Adipocyte (in vitro differentiated cells): Measurements from ENCODE around the gene CTNNBL1.

Experiments
- DNase-seq: peaks from one replicate; pipeline ENCODE4 v3.0.0-alpha.2; 2015; ENCODE audit warnings: low read depth
- H3K27me3 ChIP-seq: replicated peaks from 2 replicates; pipeline ENCODE4 v1.7.0; 2013; ENCODE audit warnings: mild to moderate bottlenecking, low read length, moderate library complexity; ENCODE audit not compliant: control insufficient read depth, insufficient read depth
- H3K36me3 ChIP-seq: 2 replicates; pipeline ENCODE4 v1.7.0; 2013; ENCODE audit warnings: low read length, mild to moderate bottlenecking, moderate library complexity; ENCODE audit not compliant: control insufficient read depth, insufficient read depth, severe bottlenecking
- H3K4me1 ChIP-seq: 2 replicates; pipeline ENCODE4 v1.7.0; 2013; ENCODE audit warnings: mild to moderate bottlenecking, low read length, moderate library complexity; ENCODE audit not compliant: control insufficient read depth, insufficient read depth
- H3K4me3 ChIP-seq: 2 replicates; pipeline ENCODE4 v1.7.0; 2013; ENCODE audit warnings: mild to moderate bottlenecking, low read length, moderate library complexity
- H3K9ac ChIP-seq: 2 replicates; pipeline ENCODE4 v1.7.0; 2013; ENCODE audit warnings: mild to moderate bottlenecking, low read length, moderate library complexity
- H3K9me3 ChIP-seq: 2 replicates; pipeline ENCODE4 v1.7.0; 2013; ENCODE audit warnings: mild to moderate bottlenecking, low read length, moderate library complexity; ENCODE audit not compliant: control insufficient read depth

Gene CTNNBL1

DNA sequence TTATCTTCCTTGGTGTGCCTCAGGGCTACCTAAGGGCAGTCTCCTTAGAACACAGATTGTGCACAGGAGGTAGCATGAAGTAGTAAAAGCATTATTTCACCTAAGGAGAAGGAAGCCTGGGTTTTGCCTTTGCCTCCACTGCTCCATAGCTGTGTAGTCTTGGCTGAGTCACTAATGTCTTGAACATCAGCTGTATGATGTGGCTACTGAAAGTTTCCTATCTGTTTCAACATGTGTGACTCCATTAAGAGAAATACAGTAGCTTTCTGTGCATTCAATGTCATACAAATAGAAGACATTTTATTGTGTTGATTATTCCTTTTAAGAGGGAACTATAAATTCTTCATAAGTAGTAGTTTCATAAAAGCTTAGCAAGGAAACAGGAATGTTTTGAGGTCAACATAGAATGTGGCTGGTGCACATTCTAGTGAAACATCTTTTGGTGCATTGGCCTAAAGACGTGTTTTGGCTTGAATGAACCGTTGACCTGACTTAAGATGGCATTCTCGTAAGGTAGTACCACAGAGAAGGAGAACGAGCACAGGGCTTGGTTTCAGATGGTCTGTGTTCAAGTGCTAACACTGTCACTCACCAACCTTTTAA is 70.6 kb downstream of the CTNNBL1 start:
- Histone ChIP-seq H3K9ac (no peak overlapping the region), H3K4me3 (no peak overlapping the region)
- no peak for DNase-seq

DNA sequence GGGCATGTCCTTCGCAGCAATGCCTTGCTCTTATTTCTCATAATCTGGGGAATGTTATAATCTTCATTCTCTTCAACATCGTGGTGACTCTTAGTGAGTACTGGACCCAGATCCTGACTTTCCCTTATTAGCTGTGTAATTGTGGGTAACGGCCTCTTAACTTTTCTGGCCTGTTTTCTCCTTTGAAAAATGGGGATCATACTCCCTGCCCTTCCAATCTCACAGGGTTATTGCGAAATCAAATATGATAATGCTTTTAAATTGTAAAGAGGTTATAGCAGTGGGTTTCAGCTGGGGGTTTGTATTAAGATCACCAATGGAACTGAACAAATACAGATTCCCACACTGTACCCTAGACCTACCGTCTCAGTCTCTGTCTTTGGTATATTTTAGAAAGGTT is 77.1 kb downstream of the CTNNBL1 start:
- no peaks in the 10 kb centered on the region for H3K4me1 ChIP-seq
- no peak overlapping the region for H3K9ac ChIP-seq
- H3K4me3 ChIP-seq: no peak overlapping the region
- DNase-seq: no peak
- H3K27me3 ChIP-seq: no peaks in the 10 kb centered on the region
- H3K36me3 ChIP-seq: peaks cover 13% of the 10 kb centered on the region
- no peaks in the 10 kb centered on the region for H3K9me3 ChIP-seq

More for the DNA sequence above, 70.6 kb downstream of the CTNNBL1 start:
- peaks cover 18% of the 10 kb centered on the region for H3K36me3 ChIP-seq
- peaks cover 3% of the 10 kb centered on the region for H3K4me1 ChIP-seq
- no peaks in the 10 kb centered on the region for H3K9me3 ChIP-seq
- H3K27me3 ChIP-seq: no peaks in the 10 kb centered on the region

DNA sequence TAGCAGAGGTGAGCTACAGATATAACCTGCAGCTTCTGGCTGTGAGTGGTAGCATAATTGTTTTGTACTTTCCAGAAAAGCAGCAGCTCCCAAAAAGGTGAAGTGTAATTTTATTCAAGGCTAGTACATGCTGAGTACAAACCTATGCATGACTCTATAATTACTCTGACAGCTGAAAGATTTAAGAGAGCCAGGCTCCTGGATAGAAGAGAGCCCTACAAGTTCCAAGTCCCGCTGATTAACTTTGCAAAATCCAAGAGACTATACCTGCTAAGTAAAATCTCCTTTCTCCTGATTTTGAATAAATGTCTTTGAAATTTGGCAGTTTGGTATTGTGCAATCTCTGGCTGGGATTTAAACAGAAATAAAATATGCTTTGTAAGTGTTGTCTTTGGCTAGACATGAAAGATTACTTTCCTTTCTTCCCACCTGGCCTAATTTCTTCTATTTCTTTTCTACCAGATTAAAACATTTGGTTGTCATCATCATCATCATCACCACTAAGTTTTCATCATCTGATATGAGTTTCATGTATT is 79.5 kb downstream of the CTNNBL1 start:
- DNase-seq: peak; percentile 22
- H3K36me3 ChIP-seq: peaks cover 14% of the 10 kb centered on the region
- no peaks in the 10 kb centered on the region for H3K4me1 ChIP-seq

DNA sequence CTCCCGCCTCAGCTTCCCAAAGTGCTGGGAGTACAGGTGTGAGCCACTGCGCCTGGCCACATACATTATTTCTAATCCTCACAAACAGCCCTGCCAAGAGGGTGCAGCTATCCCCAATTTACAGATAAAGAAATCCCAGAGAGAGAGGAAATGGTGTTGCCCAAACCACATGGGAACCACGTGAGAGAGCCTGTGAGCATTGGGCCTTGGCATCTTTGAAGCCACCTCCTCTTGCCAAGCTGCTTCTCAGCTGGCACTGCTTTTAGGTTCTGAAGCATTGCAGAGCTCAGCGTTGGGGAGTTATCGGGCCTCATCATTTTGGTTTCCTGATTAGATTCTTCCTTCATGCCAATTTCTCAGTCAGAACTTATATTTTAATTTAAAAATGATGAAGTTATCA is 80.3 kb downstream of the CTNNBL1 start:
- peaks cover 17% of the 10 kb centered on the region for H3K36me3 ChIP-seq
- no peak for DNase-seq
- H3K27me3 ChIP-seq: no peaks in the 10 kb centered on the region
- H3K4me1 ChIP-seq: no peaks in the 10 kb centered on the region
- no peak overlapping the region for H3K4me3 ChIP-seq
- no peaks in the 10 kb centered on the region for H3K9me3 ChIP-seq
- H3K9ac ChIP-seq: no peak overlapping the region

More for the DNA sequence above, 79.5 kb downstream of the CTNNBL1 start:
- H3K4me3 ChIP-seq: no peak overlapping the region
- no peak overlapping the region for H3K9ac ChIP-seq
- H3K9me3 ChIP-seq: no peaks in the 10 kb centered on the region
- H3K27me3 ChIP-seq: no peaks in the 10 kb centered on the region

DNA sequence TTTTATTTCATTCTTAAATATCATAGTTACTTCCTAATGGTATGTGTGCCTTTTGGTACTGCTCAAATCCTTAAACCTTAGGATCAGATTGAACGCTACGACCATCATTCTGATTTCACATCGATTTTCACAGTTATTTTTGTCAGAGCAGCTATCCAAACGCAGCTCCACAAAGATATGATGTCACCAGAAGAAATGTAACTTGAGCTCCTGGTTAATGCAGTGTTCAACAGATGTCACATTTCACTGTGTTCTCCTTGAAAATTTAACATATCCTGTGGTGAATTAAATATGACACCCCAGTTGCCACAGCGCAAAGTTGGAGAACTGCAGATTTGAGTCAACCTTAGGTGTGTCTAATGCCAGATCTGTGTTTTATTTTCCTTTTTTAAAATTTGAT is 81.4 kb downstream of the CTNNBL1 start:
- Histone ChIP-seq H3K4me3 (no peak overlapping the region), H3K4me1 (no peaks in the 10 kb centered on the region), H3K36me3 (peaks cover 23% of the 10 kb centered on the region), H3K9me3 (no peaks in the 10 kb centered on the region), H3K9ac (no peak overlapping the region), H3K27me3 (no peaks in the 10 kb centered on the region)
- DNase-seq: no peak

DNA sequence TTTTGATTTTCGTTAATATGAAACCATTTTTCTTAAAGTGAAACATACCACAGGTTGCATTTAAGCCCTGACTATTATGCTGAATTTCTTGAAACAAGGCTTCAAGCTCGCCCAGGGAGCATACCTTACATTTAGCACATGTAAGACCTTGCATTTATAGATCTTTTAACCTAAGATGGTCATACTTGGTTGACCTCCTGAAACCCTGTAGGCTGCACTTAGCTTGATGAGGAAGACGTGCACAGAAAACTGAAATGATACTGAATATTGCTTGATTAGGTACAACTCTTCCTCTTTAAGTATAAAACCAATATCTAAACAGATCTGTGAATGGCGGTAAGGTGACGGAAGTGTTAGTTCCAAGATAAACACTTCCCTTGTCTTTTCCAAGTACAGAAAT is 82.2 kb downstream of the CTNNBL1 start:
- DNase-seq: no peak
- Histone ChIP-seq H3K4me1 (no peaks in the 10 kb centered on the region), H3K36me3 (peaks cover 30% of the 10 kb centered on the region), H3K9me3 (no peaks in the 10 kb centered on the region), H3K4me3 (no peak overlapping the region), H3K27me3 (no peaks in the 10 kb centered on the region), H3K9ac (no peak overlapping the region)

DNA sequence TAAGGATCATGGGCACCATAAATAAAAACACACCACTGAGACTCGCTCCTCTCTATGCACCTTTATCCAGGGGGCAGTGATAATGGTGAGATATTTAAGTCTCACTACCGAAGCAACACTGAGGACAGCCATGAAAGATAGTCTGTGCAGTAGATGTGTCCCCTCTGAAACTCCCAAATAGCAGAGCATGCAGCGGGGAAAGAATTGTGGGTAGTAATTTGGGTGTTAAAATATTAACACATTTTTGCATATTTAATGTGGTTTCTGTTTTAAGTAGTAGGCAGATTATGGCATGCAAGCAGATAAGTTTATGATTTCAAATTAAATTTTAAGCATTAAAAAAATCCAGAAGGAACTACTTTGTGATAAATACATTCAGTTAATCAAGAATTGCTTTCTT is 82.7 kb downstream of the CTNNBL1 start:
- Histone ChIP-seq H3K4me1 (no peaks in the 10 kb centered on the region), H3K4me3 (no peak overlapping the region), H3K9me3 (no peaks in the 10 kb centered on the region), H3K27me3 (no peaks in the 10 kb centered on the region), H3K36me3 (peaks cover 32% of the 10 kb centered on the region), H3K9ac (no peak overlapping the region)
- no peak for DNase-seq

DNA sequence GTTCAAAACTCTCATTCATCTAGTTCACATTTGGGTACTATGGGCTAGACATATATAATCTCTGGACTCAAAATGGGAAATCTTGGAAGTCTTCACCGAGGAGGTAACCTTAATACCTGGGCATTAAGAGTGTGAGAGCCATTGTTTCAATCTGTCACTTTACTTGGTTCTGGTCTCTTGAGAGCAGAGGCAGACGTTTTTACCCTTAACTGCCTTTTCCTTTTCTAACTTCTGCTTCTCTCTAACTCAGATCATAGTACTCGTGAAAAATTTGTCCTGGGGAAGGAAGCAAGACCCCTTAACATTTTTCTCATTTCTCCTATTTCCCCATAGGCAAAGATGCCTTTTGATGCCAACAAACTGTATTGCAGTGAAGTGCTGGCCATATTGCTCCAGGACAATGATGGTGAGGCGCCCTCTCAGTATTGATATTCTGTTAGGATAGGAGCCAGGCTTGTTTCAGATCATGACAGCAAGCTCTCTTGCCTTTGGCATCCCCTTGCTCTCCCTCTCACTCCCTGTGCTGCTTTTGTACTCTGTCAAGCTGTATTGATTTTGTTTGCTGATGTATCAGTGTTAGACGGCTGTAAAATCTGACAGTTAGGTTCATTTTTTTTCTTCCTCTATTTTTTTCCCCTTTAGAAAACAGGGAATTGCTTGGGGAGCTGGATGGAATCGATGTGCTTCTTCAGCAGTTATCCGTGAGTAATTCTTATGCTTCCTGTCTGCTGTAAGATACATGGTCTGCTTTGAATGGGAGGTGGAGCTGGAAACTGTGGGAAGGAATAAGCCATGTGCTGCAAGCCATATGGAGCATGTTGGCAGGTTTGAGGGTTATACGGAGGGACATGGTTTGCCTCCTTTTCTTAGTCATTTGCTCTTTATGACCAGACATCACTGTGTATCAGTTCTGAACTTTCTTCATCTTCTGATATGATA is 83.5 kb downstream of the CTNNBL1 start:
- Histone ChIP-seq H3K36me3 (peaks cover 39% of the 10 kb centered on the region), H3K4me1 (no peaks in the 10 kb centered on the region), H3K9me3 (no peaks in the 10 kb centered on the region), H3K9ac (no peak overlapping the region), H3K27me3 (no peaks in the 10 kb centered on the region), H3K4me3 (no peak overlapping the region)
- DNase-seq: no peak

DNA sequence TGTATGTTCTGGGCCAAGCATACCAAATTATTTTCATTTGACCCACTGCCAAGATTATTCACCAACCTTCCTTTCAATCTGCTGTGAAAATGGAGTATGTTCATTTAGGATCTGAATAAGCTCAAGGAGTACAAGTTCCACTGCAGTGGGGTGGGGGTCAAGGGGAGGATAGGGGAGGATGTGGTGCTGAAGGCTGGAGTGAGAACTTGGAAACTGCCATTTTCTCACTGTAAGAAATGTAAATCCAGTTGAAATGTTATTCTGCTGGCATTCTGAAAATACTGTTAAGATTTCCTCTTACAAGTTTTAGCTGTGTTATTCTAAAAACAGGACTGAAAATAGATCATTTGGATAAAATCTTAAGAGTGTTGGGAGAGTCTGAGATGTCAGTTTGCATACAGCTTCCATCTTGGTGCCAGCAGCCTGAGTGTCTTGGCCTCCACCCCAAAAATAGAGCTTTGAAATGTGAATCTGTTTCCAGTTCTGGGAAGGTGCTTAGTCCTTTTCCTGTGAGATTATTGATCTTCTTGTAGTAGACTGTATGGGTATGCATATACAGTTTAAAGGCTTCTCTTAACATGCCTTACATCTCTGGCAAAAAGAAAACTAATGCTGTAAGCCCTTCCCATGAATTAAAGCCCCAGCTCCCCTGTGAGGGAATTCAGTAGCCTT is 84.3 kb downstream of the CTNNBL1 start:
- H3K4me3 ChIP-seq: no peak overlapping the region
- peak; percentile 9 for DNase-seq
- H3K36me3 ChIP-seq: peaks cover 38% of the 10 kb centered on the region
- no peaks in the 10 kb centered on the region for H3K27me3 ChIP-seq
- no peak overlapping the region for H3K9ac ChIP-seq
- H3K4me1 ChIP-seq: no peaks in the 10 kb centered on the region
- H3K9me3 ChIP-seq: no peaks in the 10 kb centered on the region

DNA sequence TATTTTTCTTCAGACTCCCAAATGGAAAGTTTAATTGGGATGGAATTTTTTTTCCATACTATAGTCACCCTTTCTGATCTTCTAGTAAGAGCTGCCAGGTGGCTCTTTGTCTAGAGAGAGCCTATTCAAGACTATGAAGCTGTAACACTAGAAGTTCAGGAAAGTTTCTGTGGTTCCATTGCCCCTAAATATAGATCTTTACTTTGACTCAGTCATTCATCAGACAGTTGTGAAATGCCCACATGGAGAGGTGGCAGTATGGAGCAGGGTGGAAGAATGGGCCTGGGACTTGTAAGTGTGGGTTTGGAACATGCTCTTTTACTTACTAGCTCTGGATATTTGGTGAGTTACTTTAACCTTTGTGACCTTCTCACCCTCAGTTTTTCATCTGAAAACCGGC is 87.8 kb downstream of the CTNNBL1 start:
- Histone ChIP-seq H3K27me3 (no peaks in the 10 kb centered on the region), H3K9me3 (no peaks in the 10 kb centered on the region), H3K36me3 (peaks cover 38% of the 10 kb centered on the region), H3K4me1 (no peaks in the 10 kb centered on the region), H3K4me3 (no peak overlapping the region), H3K9ac (no peak overlapping the region)
- DNase-seq: no peak

DNA sequence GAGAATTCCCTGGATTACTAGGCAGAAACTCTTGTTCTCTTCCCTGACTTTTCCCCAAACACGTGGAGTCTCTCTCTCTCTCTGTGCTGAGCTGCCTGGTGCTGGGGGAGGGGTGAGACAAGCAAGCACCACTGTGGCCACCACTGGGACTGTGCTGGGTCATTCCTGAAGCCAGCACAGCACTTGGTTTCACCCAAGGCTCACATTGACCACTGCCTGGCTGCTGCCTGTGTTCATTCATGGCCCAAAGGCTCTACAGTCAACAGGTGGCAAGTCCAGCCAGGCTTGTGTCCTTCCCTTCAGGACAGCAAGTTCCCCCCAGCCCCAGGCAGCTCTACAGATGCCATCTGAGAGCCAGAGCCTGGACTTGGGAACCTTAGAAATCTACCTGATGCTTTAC is 92.2 kb downstream of the CTNNBL1 start:
- DNase-seq: no peak
- Histone ChIP-seq H3K27me3 (no peaks in the 10 kb centered on the region), H3K9me3 (no peaks in the 10 kb centered on the region), H3K4me1 (no peaks in the 10 kb centered on the region), H3K4me3 (no peak overlapping the region), H3K9ac (no peak overlapping the region), H3K36me3 (peaks cover 43% of the 10 kb centered on the region)
